ENCODE results near the gene OR51B4. TPM values are rescaled to one million over a fixed set of nuclear protein-coding genes. Genes with fewer than 3 reads are reported as not detected.

The OR51B4 gene
- total and polyA plus RNA-seq, 2 donors: not detected

Other genes starting within 250 kb of the OR51B4 start
- not detected for gene OR52E2, start 242.3 kb downstream of the OR51B4 start, total RNA-seq
- not detected for gene OR52E2, start 242.3 kb downstream of the OR51B4 start, polyA plus RNA-seq
- not detected for gene OR52E1, start 232.4 kb downstream of the OR51B4 start, total RNA-seq
- gene OR52E1, start 232.4 kb downstream of the OR51B4 start, polyA plus RNA-seq: not detected
- not detected for gene OR52A5, start 163.6 kb downstream of the OR51B4 start, total RNA-seq
- gene OR52A5, start 163.6 kb downstream of the OR51B4 start, polyA plus RNA-seq: not detected
- not detected for gene OR52A1, start 147.2 kb downstream of the OR51B4 start, total RNA-seq
- gene OR52A1, start 147.2 kb downstream of the OR51B4 start, polyA plus RNA-seq: not detected
- gene OR51V1, start 101.3 kb downstream of the OR51B4 start, total RNA-seq: not detected
- not detected for gene OR51V1, start 101.3 kb downstream of the OR51B4 start, polyA plus RNA-seq
- gene HBB, start 74.9 kb downstream of the OR51B4 start, total RNA-seq: 341 TPM
- gene HBB, start 74.9 kb downstream of the OR51B4 start, polyA plus RNA-seq: 22.3 TPM
- gene HBD, start 67.5 kb downstream of the OR51B4 start, total RNA-seq: 1.1 TPM
- gene HBD, start 67.5 kb downstream of the OR51B4 start, polyA plus RNA-seq: 1.3 TPM
- gene HBG1, start 52.1 kb downstream of the OR51B4 start, total RNA-seq: 612 TPM
- 0.41 TPM for gene HBG1, start 52.1 kb downstream of the OR51B4 start, polyA plus RNA-seq
- gene HBG2, start 47.2 kb downstream of the OR51B4 start, total RNA-seq: 5,270 TPM
- 1.0 TPM for gene HBG2, start 47.2 kb downstream of the OR51B4 start, polyA plus RNA-seq
- 5.5 TPM for gene HBE1, start 32.0 kb downstream of the OR51B4 start, total RNA-seq
- 1.8 TPM for gene HBE1, start 32.0 kb downstream of the OR51B4 start, polyA plus RNA-seq
- not detected for gene OR51B2, start 22.4 kb upstream of the OR51B4 start, total RNA-seq
- gene OR51B2, start 22.4 kb upstream of the OR51B4 start, polyA plus RNA-seq: 0.07 TPM
- gene OR51B5, start 41.6 kb upstream of the OR51B4 start, total RNA-seq: 0.14 TPM
- gene OR51B5, start 41.6 kb upstream of the OR51B4 start, polyA plus RNA-seq: 0.21 TPM
- not detected for gene OR51B6, start 49.6 kb upstream of the OR51B4 start, total RNA-seq
- gene OR51B6, start 49.6 kb upstream of the OR51B4 start, polyA plus RNA-seq: not detected
- gene OR51M1, start 81.9 kb upstream of the OR51B4 start, total RNA-seq: not detected
- 0.02 TPM for gene OR51M1, start 81.9 kb upstream of the OR51B4 start, polyA plus RNA-seq
- not detected for gene OR51Q1, start 120.2 kb upstream of the OR51B4 start, total RNA-seq
- not detected for gene OR51Q1, start 120.2 kb upstream of the OR51B4 start, polyA plus RNA-seq
- gene OR51I1, start 139.6 kb upstream of the OR51B4 start, total RNA-seq: not detected
- not detected for gene OR51I1, start 139.6 kb upstream of the OR51B4 start, polyA plus RNA-seq
- gene OR51I2, start 147.4 kb upstream of the OR51B4 start, total RNA-seq: not detected
- not detected for gene OR51I2, start 147.4 kb upstream of the OR51B4 start, polyA plus RNA-seq
- not detected for gene OR52D1, start 186.7 kb upstream of the OR51B4 start, total RNA-seq
- not detected for gene OR52D1, start 186.7 kb upstream of the OR51B4 start, polyA plus RNA-seq
- under 0.01 TPM for gene UBQLN3, start 208.0 kb upstream of the OR51B4 start, total RNA-seq
- gene UBQLN3, start 208.0 kb upstream of the OR51B4 start, polyA plus RNA-seq: 0.07 TPM
- 0.09 TPM for gene UBQLNL, start 214.8 kb upstream of the OR51B4 start, total RNA-seq
- 1.5 TPM for gene UBQLNL, start 214.8 kb upstream of the OR51B4 start, polyA plus RNA-seq
- 0.05 TPM for gene OR52H1, start 246.6 kb upstream of the OR51B4 start, total RNA-seq
- gene OR52H1, start 246.6 kb upstream of the OR51B4 start, polyA plus RNA-seq: not detected

Measured in thymus (tissue), 2 donors.